NCI-H2029 (cell line): ENCODE data around the gene WSCD1.

Experiments
- DNase-seq: peaks from one replicate; lab custom pipeline; 2025; lab: John Stamatoyannopoulos, UW

Gene WSCD1

DNA sequence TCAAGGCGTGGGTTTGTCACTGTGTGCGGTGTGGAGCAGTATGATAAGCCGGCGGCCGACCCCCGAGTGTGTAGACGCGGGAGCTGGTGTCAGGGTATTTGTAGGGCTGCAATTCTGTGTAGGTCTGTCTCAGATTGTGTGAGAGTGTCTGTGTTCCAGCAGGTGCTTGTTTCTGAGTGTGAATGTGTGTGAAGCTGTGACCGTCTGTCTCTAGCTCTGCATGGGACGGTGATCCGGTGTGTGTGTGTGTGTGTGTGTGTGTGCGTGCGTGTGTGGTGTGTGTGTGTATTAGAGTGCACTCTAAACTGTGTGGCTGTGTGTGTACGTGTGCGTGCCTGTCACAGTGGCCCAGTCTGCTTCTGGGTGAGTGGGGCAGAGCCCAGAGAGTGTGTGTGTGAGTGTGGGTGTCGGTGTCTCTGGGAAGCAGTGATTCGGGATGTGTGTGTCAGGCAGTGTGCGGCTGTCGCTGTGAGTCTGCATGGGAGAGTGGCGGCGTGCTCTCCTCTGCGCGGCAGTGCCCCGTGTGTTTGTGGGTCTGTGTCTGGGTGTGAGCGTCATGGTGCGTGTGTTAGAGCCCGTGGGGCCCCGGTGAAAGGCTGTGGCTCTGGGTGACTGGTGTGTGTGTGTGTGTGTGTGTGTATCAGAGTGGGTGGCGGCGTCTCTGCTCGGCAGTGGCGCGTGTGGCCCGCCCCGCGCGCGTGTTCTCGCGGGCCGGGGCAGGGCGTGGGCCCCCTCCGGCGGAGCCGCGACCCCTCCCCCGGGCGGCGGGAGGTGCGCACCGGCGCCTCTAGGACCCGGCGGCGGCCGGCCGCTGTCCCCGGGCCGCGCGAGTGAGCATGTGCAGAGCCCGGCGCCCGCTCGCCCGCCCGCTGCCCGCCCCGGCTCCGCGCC lies at the start of gene WSCD1:
Gene WSCD1 (plus strand): TSS at position 841 of the 891 bp plus-strand sequence. CDS start 10,280 bp downstream, outside the sequence.
- DNase-seq, result no peak

DNA sequence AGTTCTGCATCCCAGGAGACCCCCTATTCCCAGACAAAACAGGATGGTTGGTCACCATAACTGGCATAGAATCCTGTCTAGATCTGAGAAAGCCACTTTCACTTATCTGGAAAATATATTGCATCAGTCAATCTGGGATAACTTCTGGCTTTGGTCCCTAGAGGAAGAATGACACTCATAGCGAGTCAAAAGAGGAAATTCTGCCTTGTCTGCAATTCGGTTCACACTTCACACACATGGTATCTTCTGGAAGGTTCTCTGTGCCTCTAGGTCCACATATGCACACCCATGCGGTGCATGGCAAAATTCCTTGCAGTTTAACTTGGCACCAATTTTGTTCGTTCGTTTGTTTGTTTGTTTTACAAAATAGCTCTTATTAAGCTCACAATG lies 49.2 kb upstream of the WSCD1 start:
- DNase-seq, result no peak

DNA sequence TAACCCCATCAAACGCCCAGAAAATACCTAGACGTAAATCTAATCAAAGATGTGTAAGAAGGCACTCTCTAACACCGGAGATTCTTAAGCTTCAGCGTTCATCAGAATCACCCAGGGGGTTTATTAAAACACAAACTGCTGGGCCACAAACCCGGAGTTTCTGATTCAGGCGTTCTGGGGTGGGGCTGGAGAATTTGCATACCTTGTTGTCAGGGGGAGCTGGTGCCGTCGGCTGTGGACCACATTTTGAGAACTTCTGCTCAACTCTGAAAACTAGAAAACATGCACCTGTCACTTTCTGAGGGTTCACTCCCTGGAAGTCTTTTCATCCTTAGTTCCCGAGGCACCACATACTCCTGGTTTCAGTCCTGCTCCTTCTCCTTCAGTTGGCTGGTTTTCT lies 48.6 kb upstream of the WSCD1 start:
- DNase-seq, result no peak

DNA sequence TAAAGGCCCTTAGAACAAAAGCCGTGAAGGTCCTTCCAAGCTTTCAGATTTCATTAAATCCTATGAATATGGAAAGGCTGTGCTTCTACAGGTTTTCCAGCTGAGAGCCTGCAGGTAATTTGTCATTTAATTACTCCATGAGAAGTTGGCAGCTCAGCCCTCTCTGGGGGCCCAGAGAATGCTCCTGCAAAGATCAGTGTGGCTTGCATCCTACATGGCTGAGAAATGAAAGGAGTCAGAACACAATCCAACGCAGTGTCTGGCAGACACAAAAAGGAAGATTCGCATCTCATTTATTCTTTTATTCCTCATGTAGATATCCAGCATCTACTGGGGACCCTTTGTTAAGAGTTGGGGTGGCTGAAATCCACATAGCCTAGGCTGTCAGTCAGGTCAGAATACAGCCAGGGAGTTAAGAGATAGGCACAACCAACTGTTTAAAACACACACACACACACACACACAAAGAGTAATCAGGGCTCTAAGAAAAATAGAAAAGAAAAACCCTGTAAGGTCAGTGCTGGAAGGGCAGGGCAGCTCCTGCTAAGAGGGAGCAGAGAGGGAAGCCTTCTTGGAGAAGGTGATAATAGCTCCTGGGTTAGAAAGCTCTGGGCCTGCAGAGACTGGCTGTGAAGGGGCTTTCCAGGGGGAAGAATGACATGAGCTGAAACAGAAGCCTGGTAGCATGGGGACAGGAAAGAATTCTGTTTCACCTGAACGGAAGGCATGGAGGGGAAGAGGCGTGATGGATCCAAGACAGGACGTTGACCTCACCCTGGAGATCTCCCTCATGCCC lies 46.9 kb upstream of the WSCD1 start:
- DNase-seq, result no peak

DNA sequence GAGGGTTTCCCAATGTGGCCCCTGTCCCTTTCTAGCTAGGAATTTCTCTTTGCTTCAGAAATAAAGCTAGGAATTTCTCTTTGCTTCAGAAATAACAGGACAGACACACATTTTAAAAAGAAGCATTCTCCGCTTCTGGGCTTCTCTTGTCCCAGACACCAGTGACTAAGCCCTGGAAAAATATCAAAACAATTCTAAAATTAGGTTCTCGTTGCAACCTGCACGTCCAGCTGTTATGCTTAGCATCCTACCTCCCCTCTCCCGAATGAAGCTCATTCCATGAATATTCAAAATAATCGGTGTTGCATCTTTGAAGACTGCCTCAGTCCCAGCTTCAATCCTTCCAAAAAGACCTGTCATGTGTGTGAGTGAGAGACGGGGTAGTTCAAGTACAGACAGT lies 45.6 kb upstream of the WSCD1 start:
- no peak for DNase-seq

DNA sequence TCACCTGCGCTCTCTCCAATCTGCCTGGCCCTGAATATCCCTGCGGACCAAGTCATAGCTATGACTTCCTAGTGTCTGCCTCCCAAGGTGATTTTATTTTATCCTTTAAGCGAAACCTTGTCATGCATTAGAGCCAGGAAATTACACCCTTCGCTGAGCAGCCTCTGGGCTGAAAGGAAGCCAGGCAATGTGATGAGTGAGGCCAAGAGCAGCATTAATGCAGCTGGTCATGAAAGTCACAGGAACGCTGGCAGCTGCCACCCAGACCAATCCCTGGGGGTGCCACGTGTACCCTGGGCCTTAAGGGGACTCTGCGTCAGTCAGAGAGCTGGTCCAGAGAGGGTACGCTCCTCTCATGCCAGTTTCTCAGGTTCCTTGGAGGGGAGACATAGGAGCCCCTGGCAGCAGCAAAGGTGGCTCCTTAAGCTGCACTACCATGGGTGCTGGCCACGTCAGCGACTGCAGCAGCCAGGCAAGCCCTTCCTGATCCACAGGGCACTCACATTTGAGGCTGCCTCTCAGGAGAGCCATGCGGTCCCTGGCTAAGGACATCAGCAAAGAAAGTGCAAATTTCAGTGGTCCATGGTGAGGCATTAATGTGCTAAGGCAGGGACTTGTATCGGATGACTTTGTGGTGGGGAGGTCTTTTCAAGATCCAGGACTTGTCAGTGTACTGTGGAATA lies 42.7 kb upstream of the WSCD1 start:
- no peak for DNase-seq

DNA sequence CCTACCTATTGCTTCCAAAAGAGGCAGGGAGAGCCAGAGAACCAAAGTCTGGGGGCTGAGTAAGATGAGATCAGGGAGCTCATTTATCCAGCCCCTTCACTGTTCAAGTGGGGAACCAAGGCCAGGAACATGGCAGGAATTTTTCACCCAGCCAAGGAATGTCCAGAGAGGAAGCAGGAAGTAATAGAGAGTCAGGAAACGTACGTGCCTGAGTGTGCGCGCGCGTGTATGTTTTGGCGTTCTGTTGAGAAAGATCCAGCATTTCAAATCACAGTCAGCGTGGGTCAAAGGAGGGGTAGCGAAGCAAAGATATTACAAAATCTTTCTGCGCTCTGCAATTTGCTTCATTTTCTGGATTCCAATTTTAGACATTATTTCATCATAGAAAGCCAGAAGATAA lies 41.9 kb upstream of the WSCD1 start:
- no peak for DNase-seq

DNA sequence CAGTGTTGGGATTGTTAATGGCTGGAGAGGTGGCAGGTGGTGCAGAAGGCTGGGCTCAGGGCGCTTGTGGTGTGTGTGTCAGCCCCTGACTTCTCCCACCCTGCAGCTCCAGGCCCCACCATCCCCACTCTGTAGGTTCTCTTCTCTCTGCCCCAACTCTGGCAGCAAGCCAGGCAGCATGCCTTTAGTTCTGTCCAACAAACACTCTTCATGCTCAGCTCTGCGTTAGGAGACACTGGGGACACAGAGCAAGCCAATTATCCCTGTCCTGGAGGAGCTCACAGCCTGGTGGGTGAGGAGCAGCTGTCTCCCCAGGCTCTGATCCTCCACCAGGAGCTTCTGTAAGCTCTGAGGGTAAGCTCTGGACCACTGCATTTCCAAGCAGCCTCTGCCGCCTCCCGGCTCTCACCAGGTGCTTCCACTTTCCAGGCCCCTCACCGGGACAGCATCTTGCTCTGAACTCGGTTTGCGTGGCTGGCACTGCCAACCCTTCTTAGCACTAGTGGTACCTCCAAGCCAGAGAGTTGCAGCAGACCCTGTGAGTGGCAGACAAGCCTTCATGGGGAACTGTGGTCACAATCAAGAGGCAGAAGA lies 34.3 kb upstream of the WSCD1 start:
- no peak for DNase-seq

DNA sequence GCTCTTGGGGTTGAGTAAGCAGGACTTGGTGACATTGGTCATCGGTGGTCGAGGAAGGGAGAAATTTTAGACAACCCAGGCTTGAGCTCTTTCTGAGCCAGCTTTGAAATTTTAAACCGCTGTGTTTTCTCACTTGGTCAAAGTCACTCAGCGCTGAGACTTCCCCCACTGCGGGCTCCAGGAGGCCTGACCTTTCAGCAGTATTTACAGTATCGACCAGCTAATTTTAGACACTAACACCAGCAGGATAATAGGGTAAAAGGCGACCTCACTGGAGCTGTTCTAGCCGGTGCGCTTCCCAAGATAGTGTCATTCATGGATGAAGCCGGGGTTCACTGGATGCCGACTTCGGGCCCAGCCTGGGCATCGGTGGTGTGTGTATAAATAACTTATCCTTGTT lies 29.7 kb upstream of the WSCD1 start:
- no peak for DNase-seq

DNA sequence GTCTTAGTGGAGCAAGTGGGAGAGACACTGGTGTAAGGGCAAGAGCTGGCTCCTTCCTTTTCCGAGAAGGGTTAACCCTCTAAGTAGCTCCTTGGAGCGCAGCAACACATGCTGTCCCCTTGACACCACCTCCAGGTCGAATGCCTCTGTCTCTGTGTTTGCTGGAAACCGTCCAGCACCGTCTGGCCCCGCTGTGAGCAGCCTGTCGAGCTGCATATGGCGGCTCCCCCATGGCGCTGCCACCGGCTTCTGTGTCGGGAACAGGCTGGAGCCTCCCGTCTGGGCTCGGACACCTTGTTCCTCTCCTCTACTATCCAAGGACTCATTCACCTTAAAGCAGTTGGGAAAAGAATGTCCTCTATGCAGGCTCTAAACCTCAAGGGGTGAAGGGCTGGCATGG lies 28.9 kb upstream of the WSCD1 start:
- no peak for DNase-seq

DNA sequence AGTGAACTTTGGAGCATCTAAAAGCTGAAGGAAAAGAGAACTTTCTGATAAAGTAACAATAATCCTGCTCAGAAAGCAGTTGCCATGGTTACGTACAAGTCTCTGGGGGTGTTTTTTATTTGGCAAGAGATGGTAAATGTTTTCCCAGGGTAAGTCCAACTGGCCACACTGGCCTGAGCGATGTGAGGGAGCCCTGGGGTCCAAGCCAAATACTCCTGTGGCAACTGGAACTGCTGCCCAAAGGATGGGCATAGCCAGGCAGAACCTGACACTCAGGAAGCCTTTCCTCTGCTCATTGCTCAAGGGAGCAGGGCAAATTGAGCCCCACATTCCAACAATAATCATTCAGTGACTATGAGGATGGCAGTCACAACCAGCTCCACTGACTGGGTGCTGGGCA lies 26.8 kb upstream of the WSCD1 start:
- no peak for DNase-seq

DNA sequence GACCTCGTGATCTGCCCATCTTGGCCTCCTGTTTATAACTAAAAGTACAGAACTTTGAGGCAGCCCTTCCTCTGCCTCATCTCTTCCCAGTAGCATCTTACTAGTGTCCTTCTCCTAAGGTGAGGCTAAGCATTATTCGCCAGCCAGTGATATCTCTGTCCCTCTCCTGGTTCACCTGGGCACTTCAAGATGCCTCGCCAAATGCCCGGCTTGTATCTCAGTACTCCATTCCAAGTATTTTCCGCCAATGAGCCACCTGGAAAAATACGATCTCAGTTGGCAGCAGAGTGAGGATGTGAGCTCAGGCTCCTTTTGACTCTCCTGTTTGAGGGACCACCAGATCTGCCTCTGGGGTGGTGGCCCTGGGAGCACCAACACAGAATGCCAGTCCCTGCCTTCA lies 25.9 kb upstream of the WSCD1 start:
- DNase-seq, result no peak

DNA sequence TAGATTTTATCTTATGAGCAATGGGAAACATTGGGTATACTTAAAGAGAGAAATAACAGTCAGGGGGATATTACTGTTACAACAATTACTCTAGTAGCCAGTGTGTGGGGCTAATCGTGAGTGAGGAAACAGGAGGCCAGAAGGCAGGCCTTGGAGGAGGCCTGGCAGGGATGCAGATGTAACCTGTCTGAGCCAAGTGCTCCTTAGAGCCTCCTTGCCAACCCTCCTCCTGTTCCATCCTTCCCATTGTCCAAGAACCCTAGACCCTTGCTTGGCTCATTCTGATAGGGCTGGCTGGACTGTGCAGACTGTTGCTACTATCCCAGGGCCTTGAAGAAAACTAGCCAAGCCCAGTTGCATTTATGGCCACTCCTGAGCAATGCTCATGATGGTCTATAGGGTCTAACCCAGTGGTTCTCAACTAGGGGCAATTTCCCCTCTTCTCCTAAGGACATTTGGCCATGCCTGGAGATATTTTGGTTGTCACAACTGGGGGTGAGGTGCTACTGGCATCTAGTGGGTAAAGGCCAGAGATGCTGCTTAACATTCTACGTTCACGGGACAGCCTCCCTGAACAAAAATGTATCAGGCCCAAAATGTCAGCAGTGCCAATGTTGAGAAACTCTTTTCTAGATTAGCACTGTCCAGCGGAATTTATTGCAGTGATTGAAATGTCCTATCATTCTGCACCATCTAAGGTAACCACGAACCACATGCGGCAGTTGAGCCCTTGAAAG lies 24.4 kb upstream of the WSCD1 start:
- DNase-seq, result no peak

DNA sequence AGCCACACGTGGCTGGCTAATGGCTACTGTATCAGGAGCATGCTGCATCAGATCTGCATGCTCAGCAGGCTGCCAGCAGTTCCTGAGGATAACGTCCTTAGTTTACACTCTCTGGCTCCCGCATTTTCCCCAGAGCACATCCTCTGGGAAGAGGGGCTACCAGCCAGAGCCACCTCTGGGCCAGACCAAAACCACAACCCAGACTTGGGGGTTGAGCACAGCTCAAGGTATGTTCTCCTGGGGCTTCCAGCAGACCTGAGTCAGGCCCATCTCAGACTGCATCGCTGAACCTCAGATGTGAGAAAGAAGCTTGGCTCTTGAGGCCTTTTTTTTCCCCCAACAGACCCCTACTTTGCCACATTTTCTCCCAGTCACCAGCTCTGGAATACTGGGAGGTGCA lies 23.7 kb upstream of the WSCD1 start:
- no peak for DNase-seq

DNA sequence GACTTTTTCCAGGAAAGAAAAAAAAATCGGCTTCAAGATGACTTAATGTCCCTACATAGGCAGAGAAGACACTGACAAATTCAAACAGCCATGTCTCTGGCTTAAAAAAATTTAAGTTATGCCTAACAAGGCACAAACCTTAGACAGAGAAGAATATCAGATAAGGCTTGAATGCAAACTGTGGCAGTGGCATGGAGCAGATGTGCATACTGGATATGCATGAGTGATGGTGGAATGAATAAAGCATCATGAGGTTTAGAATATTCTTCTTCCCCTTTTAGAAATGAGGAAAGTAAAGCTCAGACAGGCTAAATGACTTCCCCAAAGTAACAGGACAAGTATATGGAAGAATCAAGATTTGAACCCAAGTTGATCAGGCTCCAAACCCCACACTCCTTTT lies 23.2 kb upstream of the WSCD1 start:
- no peak for DNase-seq

DNA sequence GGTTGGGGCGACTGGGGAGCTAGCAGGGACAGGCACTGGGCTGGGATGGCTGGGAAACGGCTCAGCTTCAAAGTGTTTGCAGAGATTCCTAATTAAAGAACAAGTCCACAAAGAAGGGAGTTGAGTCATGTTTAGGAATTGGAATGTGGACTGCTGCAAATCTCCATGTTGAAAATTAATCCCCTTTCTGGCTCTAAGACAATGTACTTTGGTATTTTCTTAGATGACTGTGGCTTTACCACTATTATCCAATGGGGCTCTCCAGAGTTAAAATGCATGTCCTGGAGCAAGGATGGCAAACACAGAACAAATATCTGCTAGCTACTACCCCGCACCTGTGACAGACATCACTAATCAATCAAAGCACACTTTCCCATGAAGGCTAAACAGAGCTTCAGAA lies 22.2 kb upstream of the WSCD1 start:
- DNase-seq, result no peak

DNA sequence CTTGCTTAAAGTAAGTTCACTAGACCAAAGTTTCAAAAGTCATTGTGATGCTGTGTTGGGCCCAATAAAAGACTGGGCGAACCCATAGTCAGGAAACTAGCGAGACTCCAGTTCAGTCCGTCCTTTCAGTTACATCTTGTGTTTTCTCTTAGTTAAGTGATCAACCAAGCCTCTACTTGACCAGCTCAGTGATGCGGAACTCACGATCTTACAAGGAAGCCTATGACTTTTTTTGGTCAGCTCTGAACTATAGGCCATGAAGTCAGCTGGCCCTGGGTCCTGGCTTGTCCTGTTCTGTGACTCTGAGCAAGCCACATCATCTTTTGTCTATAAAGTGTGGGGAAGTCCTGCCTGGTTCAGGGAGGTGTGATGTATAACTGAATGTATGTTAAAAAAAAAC lies 21.7 kb upstream of the WSCD1 start:
- no peak for DNase-seq

DNA sequence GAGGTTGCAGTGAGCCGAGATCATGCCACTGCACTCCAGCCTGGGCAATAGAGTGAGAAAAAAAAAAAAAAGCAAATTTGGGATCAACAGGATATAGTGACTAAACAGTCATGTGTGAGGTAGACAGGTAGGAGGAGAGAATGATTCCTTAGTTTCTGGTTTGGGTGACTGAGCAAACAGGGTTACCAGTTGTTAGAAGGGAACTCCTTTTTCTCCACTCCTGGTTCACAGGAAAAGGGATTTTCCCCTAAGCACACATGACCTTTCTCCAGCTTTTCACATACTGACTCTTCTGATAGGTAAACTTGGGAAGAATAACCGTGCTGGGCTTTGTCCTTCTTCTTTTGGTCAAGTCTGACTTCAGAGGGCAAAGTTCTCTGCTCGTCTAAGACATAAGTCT lies 17.3 kb upstream of the WSCD1 start:
- no peak for DNase-seq

DNA sequence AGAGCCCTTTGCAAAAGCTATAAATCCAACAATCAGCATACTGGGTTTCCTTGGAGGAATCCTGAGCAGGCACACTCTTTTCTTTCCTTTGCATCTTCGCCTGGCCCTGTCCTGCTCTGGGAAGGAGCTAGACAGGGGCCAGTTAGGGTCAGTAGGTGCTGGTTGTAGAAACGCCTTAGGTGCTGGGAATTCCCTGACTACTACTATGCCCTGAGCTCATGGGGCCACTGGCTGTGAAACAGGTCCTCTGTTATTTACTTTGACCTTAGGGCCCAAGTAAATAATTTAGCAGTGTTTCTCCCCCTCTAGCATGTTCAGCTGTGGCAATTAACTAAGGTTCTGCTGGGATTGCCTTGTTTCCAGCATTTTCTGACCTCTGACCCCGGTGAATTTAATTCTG lies 15.8 kb upstream of the WSCD1 start:
- DNase-seq, result no peak

DNA sequence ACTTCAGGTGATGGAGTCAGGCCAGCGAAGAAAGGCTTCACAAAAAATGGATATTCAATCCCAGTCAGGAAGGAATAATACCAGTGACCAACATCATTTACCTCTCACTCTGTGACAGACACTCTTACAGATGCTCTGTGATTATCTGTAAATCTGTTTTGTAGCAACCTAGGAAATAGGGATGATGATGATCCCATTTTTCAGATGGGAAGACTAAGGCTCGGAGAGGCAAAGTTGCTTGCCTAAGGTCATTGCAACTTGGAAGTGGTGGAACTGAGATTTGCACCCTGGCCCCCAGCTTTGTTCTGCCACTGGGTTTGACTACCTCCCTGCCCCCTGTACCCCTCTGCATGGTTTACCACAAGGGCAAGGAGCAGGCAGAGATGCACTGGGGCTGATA lies 14.1 kb upstream of the WSCD1 start:
- no peak for DNase-seq

DNA sequence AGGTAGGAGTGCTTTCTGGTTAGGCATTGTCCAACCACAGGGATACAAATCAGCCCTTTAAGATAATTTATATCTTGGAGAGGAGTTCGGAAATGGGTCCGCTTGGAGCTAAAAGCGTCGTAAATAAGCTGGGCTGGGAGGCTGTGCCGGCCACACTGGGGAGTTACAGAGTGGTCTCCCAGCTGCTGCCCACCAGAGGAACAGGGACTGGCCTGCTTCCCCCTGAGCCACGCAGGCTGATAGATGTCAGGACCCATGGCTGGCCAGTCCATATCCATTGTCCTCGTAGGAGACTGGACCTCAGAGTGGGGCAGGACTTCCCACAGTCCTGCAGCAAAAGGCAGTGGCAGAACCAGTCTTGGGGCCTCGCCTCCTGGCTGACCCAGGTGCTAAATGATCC lies 12.6 kb upstream of the WSCD1 start:
- DNase-seq, result no peak

DNA sequence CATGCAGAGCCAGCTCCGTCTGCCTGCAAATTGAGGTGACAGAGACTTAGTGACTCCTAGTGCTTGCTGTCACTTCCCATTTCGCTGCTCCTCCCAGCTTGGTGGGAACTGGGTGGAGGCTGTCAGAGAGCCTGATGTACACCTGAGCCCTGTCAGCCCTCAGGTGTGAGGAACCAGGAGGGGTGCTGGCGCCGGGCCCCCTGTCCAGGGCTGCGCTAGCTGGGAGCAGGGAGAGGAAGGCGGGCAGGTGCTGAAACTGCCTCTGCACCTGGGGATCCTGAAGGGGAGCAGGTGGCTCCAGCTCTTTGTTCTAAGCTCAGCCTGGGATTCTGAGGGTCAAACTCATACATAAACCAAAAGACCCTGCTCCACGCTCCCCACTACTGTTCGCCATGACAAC lies 10.8 kb upstream of the WSCD1 start:
- no peak for DNase-seq
